Measurements from ENCODE around the gene MBD2.
"Not testable (repeated sequence)": the region's sequence is repeated elsewhere in the genome, so short reads cannot be mapped to it uniquely, and the experiment has no call there.

The MBD2 gene, protein sequence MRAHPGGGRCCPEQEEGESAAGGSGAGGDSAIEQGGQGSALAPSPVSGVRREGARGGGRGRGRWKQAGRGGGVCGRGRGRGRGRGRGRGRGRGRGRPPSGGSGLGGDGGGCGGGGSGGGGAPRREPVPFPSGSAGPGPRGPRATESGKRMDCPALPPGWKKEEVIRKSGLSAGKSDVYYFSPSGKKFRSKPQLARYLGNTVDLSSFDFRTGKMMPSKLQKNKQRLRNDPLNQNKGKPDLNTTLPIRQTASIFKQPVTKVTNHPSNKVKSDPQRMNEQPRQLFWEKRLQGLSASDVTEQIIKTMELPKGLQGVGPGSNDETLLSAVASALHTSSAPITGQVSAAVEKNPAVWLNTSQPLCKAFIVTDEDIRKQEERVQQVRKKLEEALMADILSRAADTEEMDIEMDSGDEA

DNA sequence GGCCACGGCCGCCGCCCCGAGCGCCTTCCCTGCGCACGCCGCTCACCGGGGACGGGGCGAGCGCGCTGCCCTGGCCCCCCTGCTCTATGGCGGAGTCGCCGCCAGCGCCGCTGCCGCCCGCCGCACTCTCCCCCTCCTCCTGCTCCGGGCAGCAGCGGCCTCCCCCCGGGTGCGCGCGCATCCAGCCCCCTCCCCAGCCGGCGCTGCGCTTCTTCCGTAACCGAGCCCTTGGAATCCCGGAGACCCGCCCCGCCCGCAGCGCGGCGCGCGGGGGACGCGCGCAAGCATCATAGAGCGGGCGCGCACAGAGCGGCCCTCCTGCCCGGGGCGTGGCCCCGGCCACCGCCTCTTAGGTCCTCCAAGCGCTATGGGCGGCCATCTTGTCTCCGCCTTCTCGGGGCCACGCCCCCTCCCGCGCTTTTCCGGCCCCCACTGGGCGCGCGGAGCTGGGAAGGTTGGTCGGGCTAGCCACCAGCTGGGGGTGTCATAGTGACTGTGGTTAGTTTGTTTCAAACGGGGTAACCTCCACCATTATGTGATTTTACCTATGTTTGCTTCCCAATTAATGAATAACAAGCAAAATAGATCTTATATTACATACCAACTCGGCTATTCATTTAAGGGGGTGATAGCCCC lies at the start of gene MBD2:
MBD2 (minus strand) TSS at position 291 of the 636 bp plus-strand sequence; CDS start at position 181, 110 bp downstream.
- DNase-seq (ENCODE audit: low read depth in 2 of 3, low spot score in 2 of 3) = peak; percentile 80 to 95 (median 84)

DNA sequence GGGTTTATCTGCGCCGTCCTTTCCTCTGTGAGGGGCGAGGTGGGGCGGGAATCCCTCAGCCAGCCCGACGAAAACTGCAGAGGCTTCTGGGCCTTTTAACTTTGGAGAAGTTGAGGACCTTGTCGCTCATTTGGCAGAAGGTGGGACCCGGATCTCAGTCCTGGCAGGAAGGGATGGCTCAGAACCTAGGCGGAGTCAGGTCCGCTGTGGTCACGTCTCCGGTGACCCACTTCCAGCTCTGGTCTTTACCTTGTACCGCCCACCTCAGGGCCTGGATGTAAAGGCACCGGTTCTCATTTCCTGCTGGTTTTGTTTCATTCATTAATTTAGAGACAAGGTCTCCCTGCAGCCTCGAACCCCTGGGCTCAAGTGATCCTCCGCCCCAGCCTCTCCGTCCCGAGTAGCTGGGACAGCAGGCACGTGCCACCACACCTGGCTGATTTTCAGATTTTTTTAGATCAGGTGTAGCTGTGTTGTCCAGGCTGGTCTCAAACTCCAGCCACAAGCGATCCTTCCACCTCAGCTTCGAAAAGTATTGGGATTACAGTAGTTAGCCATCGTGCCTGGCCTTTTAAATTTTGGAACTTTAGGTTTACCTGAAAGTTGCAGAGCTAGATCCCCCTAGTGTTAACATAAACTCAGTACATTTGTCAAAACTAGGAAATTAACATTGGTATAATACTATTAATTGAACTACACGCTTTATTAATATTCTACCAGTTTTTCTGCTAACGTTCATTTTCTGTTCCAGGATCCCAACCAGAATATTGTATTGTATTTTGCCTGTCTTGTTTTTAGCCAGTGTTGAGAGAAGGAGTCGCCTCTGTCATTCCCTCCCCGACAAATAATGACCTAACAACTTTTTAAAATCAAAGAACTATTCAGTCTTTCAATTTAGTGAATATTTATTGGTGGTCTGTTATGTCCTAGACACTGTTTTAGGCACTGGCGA lies 45.7 kb upstream of the MBD2 start:
- DNase-seq (ENCODE audit: low read depth in 2 of 3, low spot score in 2 of 3) = peak; percentile 29 to 52 (median 47)

DNA sequence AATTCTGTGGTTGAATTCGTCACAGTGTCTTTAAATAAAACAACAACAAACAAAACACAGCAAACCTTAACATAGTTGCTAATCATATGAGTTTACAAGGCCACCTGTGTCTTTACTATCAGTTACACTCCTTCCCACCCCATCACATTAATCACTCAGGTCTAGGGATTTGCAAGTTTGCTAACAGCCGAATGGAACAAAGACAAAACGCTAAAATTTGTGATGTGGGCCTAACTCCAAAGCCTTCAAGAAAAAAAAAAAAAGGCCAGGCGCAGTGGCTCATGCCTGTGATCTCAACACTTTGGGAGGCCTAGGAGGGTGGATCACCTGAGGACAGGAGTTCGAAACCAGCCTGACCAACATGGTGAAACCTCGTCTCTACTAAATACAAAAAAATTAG lies 44.3 kb upstream of the MBD2 start:
- no peak for DNase-seq (ENCODE audit: low read depth in 2 of 3, low spot score in 2 of 3)

DNA sequence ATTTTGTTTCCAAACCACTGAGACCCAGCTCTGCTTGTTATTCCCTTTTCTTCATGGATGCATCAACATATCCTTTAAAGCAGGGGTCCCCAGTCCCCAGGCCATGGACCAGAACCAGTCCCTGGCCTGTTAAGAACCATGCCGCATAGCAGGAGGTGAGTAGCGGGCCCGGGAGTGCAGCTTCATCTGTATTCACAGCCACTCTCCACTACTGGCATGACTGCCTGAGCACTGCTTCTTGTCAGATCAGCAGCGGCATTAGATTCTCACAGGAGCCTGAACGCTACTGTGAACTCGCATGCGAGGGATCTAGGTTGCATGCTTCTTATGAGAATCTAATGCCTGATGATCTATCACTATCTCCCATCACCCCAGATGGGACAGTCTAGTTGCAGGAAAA lies 43.2 kb upstream of the MBD2 start:
- no peak for DNase-seq (ENCODE audit: low read depth in 2 of 3, low spot score in 2 of 3)

DNA sequence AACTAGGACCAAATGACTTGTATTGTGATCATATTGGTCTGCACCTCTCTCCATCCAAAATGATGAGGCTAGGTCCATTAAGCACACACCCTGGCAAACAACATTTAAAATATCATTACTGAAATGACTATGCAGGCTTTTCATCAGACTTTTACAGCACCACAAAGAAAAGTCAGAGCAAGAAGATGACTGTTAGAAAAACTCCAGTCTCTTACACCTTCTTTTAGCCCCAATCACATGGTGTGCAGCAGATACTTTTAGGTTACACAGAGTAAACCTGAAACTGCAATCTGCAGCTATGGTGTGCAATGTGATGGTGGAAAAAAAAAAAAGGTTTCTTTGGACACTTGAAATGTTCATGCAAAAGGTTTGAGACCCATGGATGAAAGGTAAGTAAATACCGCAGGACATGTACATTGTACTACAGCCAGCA lies 39.5 kb upstream of the MBD2 start:
- no peak for DNase-seq (ENCODE audit: low read depth in 2 of 3, low spot score in 2 of 3)

DNA sequence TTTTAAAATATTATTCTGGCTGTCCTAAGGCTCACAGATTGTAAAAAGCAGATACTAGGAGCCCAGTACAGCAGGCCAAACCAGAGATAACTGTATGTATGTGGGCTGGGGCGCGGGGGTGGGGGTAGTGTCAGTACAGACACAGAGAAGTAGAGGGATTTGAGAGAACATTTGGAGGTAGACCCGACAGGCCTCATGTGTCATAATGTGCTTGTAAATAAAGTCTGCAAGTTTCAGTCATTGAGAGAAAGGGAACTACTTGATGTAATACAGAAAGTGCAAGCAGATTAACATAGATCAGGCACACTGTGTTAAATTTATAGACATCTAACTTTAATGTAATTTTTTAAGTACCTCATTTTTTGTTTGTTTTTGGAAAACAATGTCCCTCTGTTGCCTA lies 37.4 kb upstream of the MBD2 start:
- no peak for DNase-seq (ENCODE audit: low read depth in 2 of 3, low spot score in 2 of 3)

DNA sequence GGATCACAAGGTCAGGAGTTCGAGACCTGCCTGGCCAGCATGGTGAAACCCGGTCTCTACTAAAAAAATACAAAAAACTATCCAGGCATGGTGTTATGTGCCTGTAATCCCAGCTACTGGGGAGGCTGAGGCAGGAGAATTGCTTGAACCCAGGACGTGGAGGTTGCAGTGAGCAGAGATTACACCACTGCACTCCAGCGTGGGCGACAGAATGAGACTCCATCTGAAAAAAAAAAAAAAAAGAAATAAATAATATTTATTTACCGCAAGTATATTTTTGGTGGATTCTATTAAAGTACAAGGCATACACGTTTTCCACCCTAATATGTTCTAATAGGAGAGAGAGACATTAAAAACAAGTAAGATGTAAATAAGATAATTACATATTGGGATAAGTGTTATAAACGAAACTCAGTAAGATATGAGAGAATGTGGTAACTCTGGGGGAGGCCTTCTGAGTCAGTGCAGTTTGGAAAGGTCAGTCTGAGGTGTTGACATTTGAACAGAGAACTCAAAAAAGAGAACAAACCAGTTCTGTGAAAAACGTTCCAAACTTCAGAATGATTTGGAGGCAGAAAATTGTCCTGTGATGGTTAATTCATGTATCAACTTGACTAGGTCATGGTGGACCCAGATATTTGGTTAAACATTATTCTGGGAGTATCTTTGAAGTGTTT lies 36.1 kb upstream of the MBD2 start:
- DNase-seq (ENCODE audit: low read depth in 2 of 3, low spot score in 2 of 3) = no peak

DNA sequence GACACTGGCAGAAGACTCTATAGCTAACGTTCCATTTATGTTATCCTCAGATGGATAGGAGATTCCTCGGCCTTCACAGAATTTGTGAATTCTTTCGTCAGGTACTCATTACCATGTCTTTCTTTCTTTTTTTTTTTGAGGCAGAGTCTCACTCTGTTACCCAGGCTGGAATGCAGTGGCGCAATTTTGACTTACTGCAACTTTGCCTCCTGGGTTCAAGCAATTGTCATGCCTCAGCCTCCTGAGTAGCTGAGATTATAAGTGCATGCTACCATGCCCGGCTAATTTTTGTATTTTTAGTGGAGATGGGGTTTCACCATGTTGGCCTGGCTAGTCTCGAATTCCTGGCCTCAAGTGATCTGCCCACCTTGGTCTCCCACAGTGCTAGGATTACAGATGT lies 33.3 kb upstream of the MBD2 start:
- not testable (repeated sequence) for DNase-seq (ENCODE audit: low read depth in 2 of 3, low spot score in 2 of 3)

DNA sequence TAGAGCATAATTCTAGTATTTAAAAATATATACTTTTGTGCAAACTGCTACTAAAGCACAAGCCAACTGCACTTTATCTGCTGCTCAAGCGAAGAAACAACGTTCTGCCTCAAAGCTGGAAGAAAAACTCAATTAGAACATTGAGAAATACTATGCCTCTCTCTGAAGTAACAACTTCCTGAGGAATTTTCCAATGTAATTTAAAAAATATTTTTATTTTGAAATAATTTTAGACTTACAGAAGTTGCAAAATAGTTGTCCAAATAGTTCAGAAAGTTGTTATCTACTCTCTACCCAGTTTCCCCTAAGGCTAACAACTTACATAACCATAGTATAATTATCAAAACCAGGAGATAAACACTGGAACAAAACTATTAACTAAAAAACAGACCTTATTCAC lies 32.5 kb upstream of the MBD2 start:
- DNase-seq (ENCODE audit: low read depth in 2 of 3, low spot score in 2 of 3) = no peak

DNA sequence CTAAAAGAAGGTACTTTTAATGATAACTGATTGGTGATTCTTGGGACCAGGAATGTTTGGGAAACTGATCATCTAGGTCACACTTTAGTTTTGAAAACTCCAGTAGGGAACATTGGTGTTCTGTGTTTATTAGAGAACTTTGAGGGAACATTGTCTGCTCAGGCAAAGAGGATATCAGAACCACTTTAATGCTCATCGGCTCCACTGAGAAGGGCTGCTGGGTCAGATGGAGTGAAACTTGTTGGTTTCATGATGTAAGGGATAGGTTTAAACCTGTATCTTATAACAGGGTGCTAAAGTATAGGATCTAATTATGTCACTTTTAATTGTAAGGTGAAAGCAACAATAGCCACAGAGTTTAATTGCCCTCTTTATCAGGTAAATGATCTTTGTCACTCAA lies 30.7 kb upstream of the MBD2 start:
- DNase-seq (ENCODE audit: low read depth in 2 of 3, low spot score in 2 of 3) = no peak

DNA sequence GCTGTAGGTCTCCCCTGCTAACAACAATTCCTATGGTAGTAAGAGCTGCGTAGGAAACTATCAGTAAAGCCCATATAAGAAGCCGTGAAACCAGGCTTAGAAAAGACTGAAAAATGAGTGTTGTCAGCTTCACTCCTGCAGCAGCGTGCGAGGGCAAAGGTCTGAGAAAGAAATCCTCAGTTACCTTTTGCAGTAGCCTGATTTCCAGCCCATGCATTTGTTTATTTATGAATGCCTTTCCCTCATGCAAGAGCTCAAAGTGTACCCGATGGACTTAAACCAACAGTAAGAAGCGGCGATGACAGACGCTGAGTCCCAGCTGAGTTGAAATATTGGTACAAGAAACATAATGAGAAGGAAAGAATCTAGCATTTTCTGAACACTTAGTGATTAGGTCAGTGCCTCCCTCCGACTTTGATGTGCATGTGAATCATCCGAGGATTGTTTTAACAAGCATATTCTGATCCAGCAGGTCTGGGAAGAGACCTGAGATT lies 29.8 kb upstream of the MBD2 start:
- no peak for DNase-seq (ENCODE audit: low read depth in 2 of 3, low spot score in 2 of 3)

DNA sequence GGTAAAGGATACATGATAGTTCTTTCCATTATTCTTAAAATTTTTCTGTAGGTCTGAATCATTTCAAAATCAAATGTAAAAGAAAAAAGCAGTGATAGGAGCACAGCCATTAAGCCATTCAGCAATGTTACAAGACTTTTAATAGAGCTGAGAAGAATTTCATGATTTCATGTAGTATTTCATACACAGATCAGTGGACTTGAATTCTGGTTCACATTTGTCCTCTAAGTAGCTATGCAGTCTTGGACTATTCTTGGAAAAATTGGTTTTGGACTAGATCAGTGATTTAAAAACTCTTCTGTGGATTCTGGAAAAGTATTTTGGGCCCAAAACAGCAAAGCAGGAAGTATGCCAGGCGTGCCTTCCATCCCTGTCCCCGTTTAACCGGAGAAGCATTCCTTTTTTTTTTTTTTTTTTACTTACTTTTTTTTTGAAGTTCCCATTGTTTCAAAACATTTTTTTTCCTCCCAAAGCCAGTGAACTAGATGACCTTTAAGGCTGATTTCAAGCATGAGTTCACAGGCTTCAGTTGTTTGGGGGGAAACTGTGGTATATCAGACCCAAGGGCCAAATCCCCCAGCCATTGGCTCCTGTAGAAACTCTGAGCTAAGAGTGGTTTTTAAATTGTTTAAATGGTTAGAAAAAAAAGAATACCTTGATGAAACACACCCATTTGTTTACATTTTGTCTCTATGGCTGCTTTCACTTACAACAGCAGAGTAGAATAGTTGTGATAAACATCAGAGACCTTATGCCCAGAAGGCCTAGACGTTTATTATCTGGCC lies 27.3 kb upstream of the MBD2 start:
- DNase-seq (ENCODE audit: low read depth in 2 of 3, low spot score in 2 of 3) = no peak

DNA sequence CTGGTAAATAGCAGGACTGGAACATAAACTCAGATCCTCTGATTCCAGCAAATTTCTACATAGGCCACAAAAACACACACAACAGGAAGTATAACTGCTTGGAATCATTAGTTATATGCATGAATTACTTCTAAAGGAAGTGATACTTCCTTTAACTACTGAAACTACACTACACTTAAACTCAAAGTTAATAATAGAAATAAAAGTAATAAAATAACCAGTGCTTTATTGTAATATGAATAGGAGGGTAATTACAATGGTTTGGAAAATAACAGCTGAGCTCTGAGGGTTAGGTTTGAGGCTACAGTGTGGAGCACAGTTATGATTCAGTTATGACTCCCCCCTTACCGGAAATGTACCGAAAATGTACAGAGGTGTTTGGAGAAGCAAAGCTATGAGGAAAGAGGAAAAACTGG lies 26.4 kb upstream of the MBD2 start:
- DNase-seq (ENCODE audit: low read depth in 2 of 3, low spot score in 2 of 3) = no peak

DNA sequence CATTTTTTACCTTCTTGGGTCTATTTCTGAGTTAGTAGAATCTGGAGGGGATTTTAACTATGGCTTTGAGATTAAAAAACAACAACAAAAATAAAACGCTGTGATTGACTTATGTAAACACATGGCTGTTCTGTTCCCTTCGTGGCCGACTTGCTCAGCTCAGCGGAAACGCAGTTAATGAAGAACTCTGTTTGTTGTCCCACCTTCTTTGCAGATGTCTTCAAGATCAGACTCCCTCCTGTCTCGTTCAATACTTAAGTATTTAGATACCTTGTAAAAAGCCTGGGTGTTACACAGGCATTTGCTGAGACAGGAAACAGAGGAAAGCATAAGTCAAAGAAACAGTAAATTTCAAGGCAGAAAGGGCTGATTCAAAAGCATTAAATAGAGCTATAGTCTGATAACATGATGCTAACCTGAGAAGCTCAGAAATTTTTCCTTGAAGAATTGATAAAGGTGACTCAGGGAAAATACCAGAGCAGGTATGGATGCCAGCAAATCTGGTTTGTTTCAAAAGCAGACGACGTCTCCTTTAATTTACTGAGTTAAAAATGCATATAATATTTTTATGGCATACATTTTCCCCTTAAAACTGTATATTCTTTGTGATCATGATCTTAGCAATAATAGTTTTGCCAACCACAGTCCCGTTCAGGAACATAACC lies 23.2 kb upstream of the MBD2 start:
- no peak for DNase-seq (ENCODE audit: low read depth in 2 of 3, low spot score in 2 of 3)

DNA sequence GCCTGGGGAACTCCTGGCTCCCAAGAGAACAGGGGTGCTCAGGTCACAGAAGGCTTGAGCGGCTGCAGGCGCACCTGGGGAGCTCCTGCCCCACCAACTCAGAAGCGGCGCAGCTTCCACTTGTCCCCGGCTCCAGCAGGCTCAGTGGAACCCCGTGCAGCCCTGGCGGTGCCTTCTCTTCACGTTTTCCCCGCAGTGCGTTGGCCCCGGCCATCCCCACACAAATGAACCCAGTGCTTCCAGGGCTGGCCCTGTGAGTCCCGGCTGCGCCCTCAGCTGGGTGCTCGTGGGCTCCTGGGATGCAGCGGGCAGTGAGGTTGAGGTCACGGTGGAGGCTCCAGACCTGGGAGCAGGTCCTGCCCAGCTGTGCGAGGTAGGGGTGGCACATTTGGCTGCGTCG lies 17.9 kb upstream of the MBD2 start:
- no peak for DNase-seq (ENCODE audit: low read depth in 2 of 3, low spot score in 2 of 3)

DNA sequence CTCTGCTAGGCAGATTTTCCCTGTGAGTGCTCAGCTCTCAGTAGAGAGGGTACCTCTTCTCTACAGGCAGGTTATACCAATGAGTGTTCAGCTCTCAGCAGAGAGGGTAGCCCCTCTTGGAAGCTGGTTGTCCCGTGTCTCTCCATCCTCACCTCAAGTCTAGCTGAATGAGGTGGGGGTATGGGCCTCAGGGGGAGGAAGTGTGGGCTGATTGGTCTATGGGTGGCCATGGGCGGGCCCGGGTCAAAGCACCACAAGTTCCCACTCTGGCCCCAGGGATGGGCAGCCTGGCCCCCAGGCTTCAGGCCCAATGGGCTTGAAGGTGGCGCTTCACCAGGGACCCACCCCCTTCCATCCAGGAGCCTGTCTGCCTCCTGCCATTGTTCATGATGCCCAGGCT lies 17.0 kb upstream of the MBD2 start:
- DNase-seq (ENCODE audit: low read depth in 2 of 3, low spot score in 2 of 3) = no peak

DNA sequence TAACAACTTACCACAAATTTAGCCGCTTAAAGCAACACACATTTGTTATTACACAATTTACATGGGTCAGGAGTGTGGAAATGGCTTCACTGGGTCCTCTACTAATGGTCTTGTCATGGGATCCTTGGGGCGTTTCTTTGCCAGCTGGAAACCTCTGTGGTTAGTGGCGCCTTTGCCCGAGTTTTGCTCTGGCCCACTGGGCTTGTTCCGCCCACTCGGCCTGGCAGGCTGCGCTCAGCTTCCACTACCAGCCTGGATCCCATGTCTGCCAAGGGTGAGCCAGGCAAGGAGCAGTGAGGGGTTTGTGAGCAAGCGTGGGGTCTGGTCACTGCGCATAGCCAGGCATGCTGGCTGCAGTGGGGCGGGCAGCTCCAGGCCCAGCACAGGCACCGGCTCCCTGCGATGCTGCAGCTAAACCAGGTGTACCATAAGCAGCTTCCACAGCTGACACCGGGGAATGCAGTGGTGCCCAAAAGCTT lies 16.2 kb upstream of the MBD2 start:
- no peak for DNase-seq (ENCODE audit: low read depth in 2 of 3, low spot score in 2 of 3)

DNA sequence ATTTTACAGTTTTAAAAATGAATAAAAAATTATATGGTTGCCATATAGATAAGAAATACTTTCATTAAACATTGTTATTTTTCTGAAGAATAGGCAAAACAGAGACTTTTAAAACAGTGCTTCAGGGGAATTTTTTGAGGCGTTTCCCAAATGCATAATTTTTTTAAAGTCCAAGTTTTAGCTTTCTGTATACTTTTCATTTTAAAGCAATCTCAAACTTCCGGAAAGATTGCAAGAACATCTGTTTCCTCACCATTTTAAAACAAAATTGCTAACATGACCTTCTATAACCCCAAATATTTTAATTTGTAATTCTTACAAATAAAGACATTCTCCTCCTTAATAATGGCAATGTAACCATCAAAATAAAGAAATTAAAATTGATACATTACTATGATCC lies 15.1 kb upstream of the MBD2 start:
- DNase-seq (ENCODE audit: low read depth in 2 of 3, low spot score in 2 of 3) = no peak

DNA sequence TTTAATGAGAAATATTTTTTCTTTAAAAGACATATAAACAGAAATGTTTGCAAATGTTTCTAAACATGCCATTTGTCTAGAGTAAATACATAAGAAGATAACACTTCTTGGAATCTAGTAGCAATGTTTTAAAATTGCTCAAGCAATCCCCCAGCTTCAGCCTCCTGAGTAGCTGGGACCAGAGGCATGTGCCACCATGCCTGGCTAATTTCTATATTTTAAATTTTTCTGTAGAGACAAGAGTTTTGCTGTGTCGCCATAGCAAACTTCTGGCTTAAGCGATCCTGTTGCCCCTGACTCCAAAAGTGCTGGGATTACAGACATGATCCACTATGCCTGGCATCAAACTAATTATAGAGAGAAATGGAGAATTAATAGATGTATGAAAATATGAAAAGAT lies 14.6 kb upstream of the MBD2 start:
- no peak for DNase-seq (ENCODE audit: low read depth in 2 of 3, low spot score in 2 of 3)
